ENCODE data around the gene CPNE1. TPM values are rescaled to one million over a fixed set of nuclear protein-coding genes. Genes with fewer than 3 reads are reported as not detected.

Gene CPNE1
- polyA plus RNA-seq, 4 donors = 170 to 221 (median 198) TPM

DNA sequence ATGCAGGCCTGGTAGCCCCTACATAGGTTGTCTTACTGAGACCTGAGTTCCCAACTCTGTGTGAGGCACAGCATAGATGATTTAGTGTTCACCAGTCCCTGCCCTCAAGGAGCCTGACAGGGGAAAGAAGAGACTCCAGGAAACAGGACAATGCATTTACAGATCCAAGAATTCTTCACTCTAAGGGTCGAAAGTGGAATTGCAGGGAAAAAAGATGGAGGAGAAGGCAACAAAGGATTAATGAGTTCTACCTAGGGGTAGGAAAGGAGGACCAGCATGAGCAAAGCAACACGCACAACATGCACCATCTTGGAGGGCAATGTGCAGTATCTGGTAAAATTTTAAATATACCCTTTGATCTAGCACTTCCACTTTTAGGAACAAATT is 43.1 kb downstream of the CPNE1 start:
- no peak for DNase-seq (ENCODE audit: low read depth in 4 of 4, low spot score in 2 of 4)

DNA sequence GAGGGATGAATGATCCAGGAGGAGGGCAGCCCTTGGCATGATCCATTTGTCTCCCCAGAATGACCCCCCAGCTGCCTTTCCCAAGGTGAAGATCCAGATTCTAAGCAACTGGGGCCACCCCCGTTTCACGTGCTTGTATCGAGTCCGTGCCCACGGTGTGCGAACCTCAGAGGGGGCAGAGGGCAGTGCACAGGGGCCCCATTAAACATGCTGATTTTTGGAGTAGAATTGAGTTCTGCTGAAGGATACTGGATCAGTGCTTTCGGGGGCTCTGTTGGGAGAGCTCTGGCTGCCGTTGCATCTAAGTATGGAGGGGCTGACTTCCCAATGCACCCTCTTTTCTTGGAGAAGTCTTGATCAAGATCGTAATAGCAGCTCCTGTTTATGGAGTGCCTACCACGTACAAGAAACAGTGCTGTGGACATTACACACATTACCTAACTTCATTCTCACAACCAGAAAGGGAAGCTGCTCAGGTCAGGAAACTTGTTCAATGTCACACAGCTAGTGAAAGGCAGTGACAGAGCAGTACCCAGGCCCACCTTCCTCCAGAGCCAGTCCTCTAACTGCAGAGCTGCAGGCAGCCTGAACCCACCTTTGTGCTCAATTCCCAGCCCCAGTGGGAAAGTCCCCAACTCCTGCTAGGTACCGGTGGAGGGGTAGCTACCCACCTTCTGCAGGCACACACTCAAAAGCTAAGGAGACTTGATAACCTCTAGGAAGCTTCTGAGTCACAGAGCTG is 43.7 kb downstream of the CPNE1 start:
- DNase-seq (ENCODE audit: low read depth in 4 of 4, low spot score in 2 of 4) = no peak

- DNase-seq (ENCODE audit: low read depth in 4 of 4, low spot score in 2 of 4) = peak in 2 of 4 donors; percentile 65 to 76
Observed at GRCh38 chr20:35619196-35620095, 45.3 kb downstream of the CPNE1 start.

- no peak for DNase-seq (ENCODE audit: low read depth in 4 of 4, low spot score in 2 of 4)
Observed at GRCh38 chr20:35618263-35619131, 46.2 kb downstream of the CPNE1 start.

DNA sequence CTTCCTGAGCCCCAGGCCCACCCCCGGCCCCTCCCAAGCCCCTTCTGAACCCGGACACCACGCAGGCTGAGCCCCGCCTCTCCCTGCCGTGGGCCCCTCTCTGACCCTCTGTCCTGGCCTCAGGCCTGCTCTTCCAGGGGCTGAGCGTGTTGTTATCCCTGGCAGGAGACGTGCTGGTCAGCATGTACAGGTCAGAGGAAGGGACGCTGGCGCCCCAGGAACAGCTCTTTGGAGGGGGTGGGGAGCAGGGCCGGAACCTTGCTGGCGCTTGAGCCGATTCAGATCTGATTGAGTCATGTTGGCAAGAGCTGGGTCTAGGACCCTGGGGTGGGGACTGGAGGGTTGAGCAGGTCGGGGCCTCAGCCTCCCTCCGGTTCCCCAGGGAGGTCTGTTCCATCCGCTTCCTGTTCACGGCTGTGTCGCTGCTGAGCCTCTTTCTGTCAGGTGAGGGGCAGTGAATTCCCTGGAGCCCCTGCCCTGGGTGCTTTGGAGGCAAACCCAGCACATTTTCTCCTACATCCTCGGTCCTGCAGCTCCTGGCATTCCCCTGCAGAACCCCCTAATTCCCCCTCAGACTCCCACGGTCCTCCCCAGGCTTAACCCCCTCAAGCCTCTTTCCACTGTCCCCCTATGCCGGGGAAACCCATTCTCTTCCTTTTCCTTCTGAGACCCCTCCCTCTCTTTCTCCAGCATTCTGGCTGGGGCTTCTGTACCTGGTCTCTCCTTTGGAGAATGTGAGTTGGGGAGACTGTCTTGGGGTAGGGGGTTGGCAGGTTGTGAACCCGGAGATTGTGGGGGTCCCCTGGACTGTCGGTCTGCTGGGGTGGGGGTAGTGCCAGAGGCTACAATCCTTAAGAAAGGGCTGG is 47.1 kb downstream of the CPNE1 start:
- no peak for DNase-seq (ENCODE audit: low read depth in 4 of 4, low spot score in 2 of 4)

DNA sequence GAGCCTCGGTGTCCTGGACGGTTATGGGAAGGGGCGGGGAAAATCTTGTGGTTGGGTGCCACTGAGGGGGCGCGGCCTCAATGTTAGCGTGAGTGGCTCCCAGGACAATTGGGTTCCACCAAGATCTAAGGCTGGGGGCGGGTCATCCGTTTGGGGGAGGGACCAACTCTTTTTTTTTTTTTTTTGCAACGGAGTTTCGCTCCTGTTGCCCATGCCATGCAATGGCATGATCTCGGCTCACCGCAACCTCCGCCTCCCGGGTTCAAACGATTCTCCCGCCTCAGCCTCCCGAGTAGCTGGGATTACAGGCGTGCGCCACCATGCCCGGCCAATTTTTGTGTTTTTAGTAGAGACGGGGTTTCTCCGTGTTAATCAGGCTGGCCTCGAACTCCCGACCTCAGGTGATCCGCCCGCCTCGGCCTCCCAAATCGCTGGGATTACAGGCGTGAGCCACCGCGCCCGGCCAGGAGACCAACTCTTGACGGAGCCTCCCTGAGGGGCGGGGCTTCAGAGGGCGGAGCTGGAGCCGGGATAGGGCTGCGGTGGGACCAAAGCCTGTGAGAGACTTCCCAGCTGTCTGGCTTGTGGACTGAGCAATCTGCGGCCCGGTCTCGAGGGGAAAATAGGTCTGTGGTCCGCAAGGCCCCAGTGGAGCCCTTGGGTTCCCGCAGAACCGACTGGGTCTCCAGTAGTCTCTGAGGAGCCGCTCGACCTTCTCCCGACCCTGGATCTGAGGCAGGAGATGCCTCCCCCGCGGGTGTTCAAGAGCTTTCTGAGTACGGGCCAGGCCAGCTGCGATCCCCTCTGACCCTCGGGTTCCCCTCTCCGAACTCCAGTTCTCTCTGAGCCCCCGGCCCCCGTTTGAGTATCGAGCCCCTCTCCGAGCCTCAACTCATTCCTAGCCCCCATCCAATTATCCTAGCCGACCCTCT is 48.0 kb downstream of the CPNE1 start:
- DNase-seq (ENCODE audit: low read depth in 4 of 4, low spot score in 2 of 4) = no peak

DNA sequence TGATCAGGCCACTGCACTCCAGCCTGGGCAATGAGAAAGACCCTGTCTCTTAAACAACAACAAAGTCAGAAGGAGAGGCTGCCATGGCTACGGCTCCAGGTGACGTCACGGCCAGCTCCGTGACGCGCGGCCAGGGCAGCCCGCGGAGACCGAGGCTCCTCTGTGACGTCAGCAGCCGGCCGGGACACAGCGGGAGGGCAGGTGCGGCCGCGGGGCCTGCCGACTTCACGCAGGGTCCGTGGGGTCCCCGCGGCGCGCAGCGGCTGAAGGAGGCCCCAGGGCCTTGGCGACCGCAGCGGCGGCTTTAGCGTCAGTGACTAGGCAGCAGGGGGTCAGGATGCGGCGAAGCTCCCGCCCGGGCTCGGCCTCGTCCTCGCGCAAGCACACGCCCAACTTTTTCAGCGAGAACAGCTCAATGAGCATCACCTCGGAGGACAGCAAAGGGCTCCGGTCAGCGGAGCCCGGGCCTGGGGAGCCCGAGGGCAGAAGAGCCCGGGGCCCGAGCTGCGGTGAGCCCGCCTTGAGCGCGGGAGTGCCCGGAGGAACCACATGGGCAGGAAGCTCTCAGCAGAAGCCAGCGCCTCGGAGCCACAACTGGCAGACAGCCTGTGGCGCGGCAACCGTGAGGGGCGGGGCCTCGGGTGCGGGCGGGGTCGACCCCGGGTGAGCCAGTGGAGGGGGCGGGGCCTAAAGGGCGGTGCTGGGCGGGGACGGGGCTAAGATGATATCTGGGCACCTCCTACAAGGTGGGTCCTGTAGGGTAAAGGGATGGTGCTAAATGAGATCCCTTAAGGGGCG is 48.8 kb downstream of the CPNE1 start, which contains the start of gene SPAG4:
Gene SPAG4 (plus strand): TSS at position 163 of the 798 bp plus-strand sequence. CDS start 175 bp downstream, at position 338.
- peak; percentile 75 to 92 (median 90) for DNase-seq (ENCODE audit: low read depth in 4 of 4, low spot score in 2 of 4)

GRCh38 chr20:35611482-35611881 is 53.2 kb downstream of the CPNE1 start:
- no peak for DNase-seq (ENCODE audit: low read depth in 4 of 4, low spot score in 2 of 4)

GRCh38 chr20:35610833-35611427 is 53.8 kb downstream of the CPNE1 start:
- DNase-seq (ENCODE audit: low read depth in 4 of 4, low spot score in 2 of 4) = no peak

- no peak for DNase-seq (ENCODE audit: low read depth in 4 of 4, low spot score in 2 of 4)
Observed at GRCh38 chr20:35607003-35607735, 57.5 kb downstream of the CPNE1 start.

- DNase-seq (ENCODE audit: low read depth in 4 of 4, low spot score in 2 of 4) = no peak
Observed at GRCh38 chr20:35606127-35606526, 58.6 kb downstream of the CPNE1 start.

- no peak for DNase-seq (ENCODE audit: low read depth in 4 of 4, low spot score in 2 of 4)
Observed at GRCh38 chr20:35604449-35604747, 60.3 kb downstream of the CPNE1 start.

DNA sequence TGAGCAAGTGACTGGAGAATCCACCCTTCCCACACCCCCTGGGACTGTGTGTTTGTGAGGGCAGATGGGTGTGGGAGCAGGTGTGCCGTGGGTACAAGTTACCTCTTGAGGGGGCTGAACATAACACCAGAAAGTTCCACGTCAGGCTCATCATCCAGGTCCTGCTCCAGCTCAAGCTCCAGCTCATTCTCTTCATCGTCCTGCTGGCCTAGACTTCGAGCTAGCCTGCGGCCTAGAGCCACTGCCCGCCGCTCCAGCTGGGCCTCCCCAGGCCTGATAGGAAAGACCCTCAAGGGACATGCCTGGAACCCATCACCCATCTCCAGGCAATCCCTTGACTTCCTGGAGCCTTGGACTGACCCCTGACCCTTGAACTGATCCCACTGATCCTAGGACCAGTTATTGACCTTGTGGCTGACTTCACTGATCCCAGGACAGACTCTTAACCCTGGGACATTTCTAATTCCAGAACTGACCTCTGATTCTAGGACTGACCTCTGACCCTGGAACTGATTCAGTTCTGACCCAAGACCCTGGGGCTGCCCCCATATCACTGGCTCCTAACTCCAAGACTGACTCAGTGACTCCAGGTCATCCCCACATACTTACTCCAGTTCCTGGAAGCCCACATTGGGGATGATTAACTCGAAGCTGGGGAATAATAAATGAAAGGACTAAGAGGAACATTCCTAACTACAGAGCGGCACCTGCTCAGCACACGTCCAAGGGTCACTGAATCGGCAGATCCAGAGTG is 60.8 kb downstream of the CPNE1 start:
- no peak for DNase-seq (ENCODE audit: low read depth in 4 of 4, low spot score in 2 of 4)

DNA sequence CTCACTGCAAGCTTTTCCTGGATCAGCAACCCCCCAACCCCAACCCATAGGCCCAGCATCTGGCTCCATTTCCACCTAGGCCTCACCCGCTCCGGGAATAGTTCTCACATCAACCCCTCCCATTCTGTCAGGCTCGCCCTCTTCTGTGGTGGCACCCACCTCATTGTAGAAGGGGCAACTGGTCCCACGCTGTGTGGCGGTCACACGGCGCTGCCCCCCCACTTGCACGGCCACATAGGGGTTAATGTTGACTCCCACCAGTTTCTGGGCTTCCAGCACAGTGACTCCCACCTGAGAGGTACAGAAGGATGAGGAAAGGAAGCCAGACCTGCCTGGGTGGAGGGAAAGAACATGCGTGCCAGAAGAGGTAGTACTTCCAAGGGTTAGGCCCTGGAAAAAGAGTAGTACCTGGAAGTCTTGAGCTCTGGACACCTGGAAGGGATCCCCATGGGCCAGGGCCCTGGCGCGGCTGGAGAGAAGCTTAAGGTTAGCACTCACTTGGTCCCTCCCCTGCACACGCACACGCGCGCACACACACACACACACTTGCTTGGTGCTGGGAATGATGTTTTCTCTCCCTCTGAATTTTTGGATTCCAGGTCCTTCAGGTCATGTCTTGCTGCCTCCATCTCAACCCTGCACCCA is 61.7 kb downstream of the CPNE1 start:
- no peak for DNase-seq (ENCODE audit: low read depth in 4 of 4, low spot score in 2 of 4)

GRCh38 chr20:35601990-35602389 is 62.7 kb downstream of the CPNE1 start:
- no peak for DNase-seq (ENCODE audit: low read depth in 4 of 4, low spot score in 2 of 4)
